Endothelial cell of umbilical vein (primary cell): Measurements from ENCODE around the gene ZNF311. TPM values are rescaled to one million over a fixed set of nuclear protein-coding genes. Genes with fewer than 3 reads are reported as not detected.

Source experiments
- BruUV-seq: library from RNA; stranded (reverse); fragments of 400-500 nt; replicated peaks from 2 replicates; lab custom pipeline; 2021; lab: Mats Ljungman, UMichigan
- CTCF ChIA-PET: fragments of 300-600, 350-600 bp; sonication (Branson Sonifier 250); formaldehyde crosslinking; loops from one replicate; lab custom pipeline; 2021; ENCODE audit warnings: antibody characterized with exemption, inconsistent platforms; lab: Charles Lee
- POLR2A ChIA-PET: fragments of 300-600, 350-600 bp; sonication (Branson Sonifier 250); formaldehyde crosslinking; loops from one replicate; lab custom pipeline; 2021; ENCODE audit warnings: antibody characterized with exemption, inconsistent platforms; lab: Charles Lee
- DNase-seq: peaks from one replicate; pipeline ENCODE4 v3.0.0-alpha.2; 2011; ENCODE audit warnings: low read depth, low spot score
- FAIRE-seq: peaks from 2 replicates; lab custom pipeline; 2011; peaks lifted over from hg19 to GRCh38; lab: Jason Lieb, UNC
- H2AFZ ChIP-seq: 2 replicates; pipeline ENCODE4 v1.6.0; 2012; ENCODE audit warnings: low read depth, low read length, control low read depth, inconsistent platforms
- H3K27ac ChIP-seq: 2 replicates; pipeline ENCODE4 v1.5.1; 2011; ENCODE audit warnings: low read depth, mild to moderate bottlenecking, control low read depth, low read length, moderate library complexity; ENCODE audit not compliant: insufficient read depth
- H3K27me3 ChIP-seq, 2 experiments: 2 replicates each; pipeline versions ENCODE4 v1.6.0 to v1.6.1; 2011; ENCODE audit warnings: low read length in 2 of 2, mixed read lengths in 1 of 2; ENCODE audit not compliant: control insufficient read depth in 2 of 2, insufficient read depth in 2 of 2
- H3K36me3 ChIP-seq, 2 experiments: 2 replicates in 1 of 2; 3 replicates in 1 of 2; pipeline ENCODE4 v1.5.1; 2011; ENCODE audit warnings: low read length in 2 of 2, mild to moderate bottlenecking in 1 of 2, moderate library complexity in 1 of 2; ENCODE audit not compliant: control insufficient read depth in 2 of 2, insufficient read depth in 2 of 2; ENCODE audit errors: extremely low read depth in 1 of 2
- H3K4me1 ChIP-seq: 3 replicates; pipeline ENCODE4 v1.5.1; 2011; ENCODE audit warnings: mild to moderate bottlenecking, low read length; ENCODE audit not compliant: control insufficient read depth, insufficient read depth; ENCODE audit errors: extremely low read depth
- H3K4me2 ChIP-seq: 2 replicates; pipeline ENCODE4 v1.6.1; 2011; ENCODE audit warnings: low read length, control low read depth, mixed read lengths; ENCODE audit not compliant: insufficient read depth
- H3K4me3 ChIP-seq, 3 experiments: fragments of 200-600 bp in 1 of 3; sonication (generic), shearing (Covaris generic) in 1 of 3; replicated peaks in 1 of 3; 2 replicates each; pipeline ENCODE4 v1.5.1; 2011 to 2016; ENCODE audit warnings: control low read depth in 3 of 3, low read length in 3 of 3, mild to moderate bottlenecking in 2 of 3, inconsistent platforms in 1 of 3, low read depth in 1 of 3, moderate library complexity in 1 of 3; ENCODE audit not compliant: insufficient read depth in 1 of 3
- H3K79me2 ChIP-seq: 2 replicates; pipeline ENCODE4 v1.6.0; 2012; ENCODE audit warnings: low read length, inconsistent platforms; ENCODE audit not compliant: control insufficient read depth, insufficient read depth
- H3K9ac ChIP-seq: replicated peaks from 2 replicates; pipeline ENCODE3; 2011; ENCODE audit warnings: low read length, control low read depth; ENCODE audit not compliant: insufficient read depth; ENCODE audit errors: extremely low read depth
- H3K9me1 ChIP-seq: replicated peaks from 3 replicates; pipeline ENCODE4 v1.6.0; 2011; ENCODE audit warnings: mild to moderate bottlenecking, low read length; ENCODE audit not compliant: control insufficient read depth, insufficient read depth; ENCODE audit errors: extremely low read depth
- H3K9me3 ChIP-seq: replicated peaks from 2 replicates; pipeline ENCODE4 v1.5.1; 2012; ENCODE audit warnings: low read length, inconsistent platforms; ENCODE audit not compliant: control insufficient read depth, insufficient read depth
- H4K20me1 ChIP-seq: replicated peaks from 2 replicates; pipeline ENCODE3; 2011; ENCODE audit warnings: mild to moderate bottlenecking, low read length; ENCODE audit not compliant: control insufficient read depth, insufficient read depth; ENCODE audit errors: extremely low read depth
- CTCF ChIP-seq, 2 donors: IDR thresholded peaks; 1 replicate in 1 of 2; 2 replicates in 1 of 2; pipeline ENCODE4 v1.5.1; 2011; ENCODE audit warnings: low read length in 2 of 2, mild to moderate bottlenecking in 2 of 2, moderate library complexity in 2 of 2, control low read depth in 1 of 2, inconsistent platforms in 1 of 2, low read depth in 1 of 2; ENCODE audit not compliant: insufficient read depth in 1 of 2; ENCODE audit errors: extremely low read depth in 1 of 2
- EZH2 ChIP-seq: IDR thresholded peaks from 2 replicates; pipeline ENCODE4 v1.6.1; 2012; ENCODE audit warnings: borderline replicate concordance, low read depth, mild to moderate bottlenecking, moderate library complexity, low read length, inconsistent platforms; ENCODE audit not compliant: severe bottlenecking
- FOS ChIP-seq: IDR thresholded peaks from 2 replicates; pipeline ENCODE4 v1.6.1; 2011; ENCODE audit warnings: mild to moderate bottlenecking, low read length, moderate library complexity, borderline replicate concordance; ENCODE audit not compliant: insufficient read depth
- GATA2 ChIP-seq: IDR thresholded peaks from 2 replicates; pipeline ENCODE4 v1.7.0; 2011; ENCODE audit warnings: low read depth, mild to moderate bottlenecking, moderate library complexity, mixed read lengths, low read length; ENCODE audit not compliant: insufficient read length, insufficient read depth
- JUN ChIP-seq: IDR thresholded peaks from 2 replicates; pipeline ENCODE4 v1.6.1; 2011; ENCODE audit warnings: borderline replicate concordance, low read depth; ENCODE audit not compliant: insufficient read length, insufficient read depth
- MAX ChIP-seq: IDR thresholded peaks from 2 replicates; pipeline ENCODE4 v1.6.1; 2011; ENCODE audit not compliant: insufficient read depth, insufficient read length
- MYC ChIP-seq: IDR thresholded peaks from one replicate; pipeline ENCODE4 v1.6.1; 2011; ENCODE audit warnings: mild to moderate bottlenecking, low read depth, low read length
- POLR2A ChIP-seq: IDR thresholded peaks from 2 replicates; pipeline ENCODE4 v1.6.1; 2012; ENCODE audit warnings: low read depth, mild to moderate bottlenecking, control low read depth, low read length
- POLR2AphosphoS5 ChIP-seq: IDR thresholded peaks from 2 replicates; pipeline ENCODE4 v1.6.1; 2012; ENCODE audit warnings: low read depth, mild to moderate bottlenecking, control low read depth, low read length, moderate library complexity; ENCODE audit not compliant: insufficient read depth
- dilution Hi-C: fragments of 300-500 bp; cut with MboI; formaldehyde crosslinking; loops from one replicate; pipeline ENCODE4 v1.15.0; 2019; ENCODE audit warnings: low sequenced_read_pairs; ENCODE audit not compliant: extremely low pct_ligation_motif_present
- intact Hi-C: fragments of 100-400 bp; cut with micrococcal nuclease; formaldehyde crosslinking; loops from one replicate; pipeline ENCODE4 v1.10.0; 2022
- polyA plus RNA-seq, 4 experiments: library from polyadenylated mRNA; depleted of rRNA in 3 of 4; stranded (reverse) in 3 of 4; unstranded in 1 of 4; fragments of >200 nt; gene quantifications; 2 replicates each; pipeline versions ENCODE4 v1.2.1 to v1.2.3, GENCODE V29; 2011 to 2012; ENCODE audit warnings: missing spikeins in 1 of 4
- total RNA-seq: library from RNA; stranded (reverse); gene quantifications from 2 replicates; pipeline ENCODE4 v1.2.3, GENCODE V29; 2021

Gene ZNF311
- total and polyA plus RNA-seq, 2 donors (not counting 3 experiments of a cell fraction or from before 2014, with no cell fraction given), result 0.26 to 0.35 TPM

GRCh38 chr6:29035951-29036350 is 30.8 kb upstream of the ZNF311 start:
- no peaks in the 10 kb centered on the region for H3K4me1 ChIP-seq
- H3K79me2 ChIP-seq, result no peaks in the 10 kb centered on the region
- DNase-seq (no peak), FAIRE-seq (no peak)
- dilution Hi-C loops, result no loop called here
- H3K4me2 ChIP-seq, result no peak overlapping the region
- no peak overlapping the region for H3K4me3 ChIP-seq
- TF ChIP-seq POLR2A, result no peak
- TF ChIP-seq CTCF (IDR thresholded peaks at IDR 0.05; ENCODE audit: extremely low read depth in 1 of 2, insufficient read depth in 1 of 2, low read depth in 1 of 2, low read length in 2 of 2), result no peak
- no peak for TF ChIP-seq GATA2
- TF ChIP-seq MYC, result no peak
- no peak for TF ChIP-seq FOS
- no peak for TF ChIP-seq MAX
- no peak for TF ChIP-seq JUN
- no peak for TF ChIP-seq EZH2
- TF ChIP-seq POLR2AphosphoS5, result no peak
- BruUV-seq, result no TSS peak
- H4K20me1 ChIP-seq, result no peaks in the 10 kb centered on the region
- ChIA-PET CTCF (no interaction called here), POLR2A (no interaction called here)
- H3K36me3 ChIP-seq, result no peaks in the 10 kb centered on the region
- no peaks in the 10 kb centered on the region for H3K27me3 ChIP-seq
- no peaks in the 10 kb centered on the region for H3K9me1 ChIP-seq
- no peak overlapping the region for H3K9ac ChIP-seq
- H3K9me3 ChIP-seq, result no peaks in the 10 kb centered on the region
- no peak overlapping the region for H2AFZ ChIP-seq
- intact Hi-C loops, result no loop called here
- no peak overlapping the region for H3K27ac ChIP-seq
